Measurements from ENCODE around the gene MLLT6.

MLLT6 gene

DNA sequence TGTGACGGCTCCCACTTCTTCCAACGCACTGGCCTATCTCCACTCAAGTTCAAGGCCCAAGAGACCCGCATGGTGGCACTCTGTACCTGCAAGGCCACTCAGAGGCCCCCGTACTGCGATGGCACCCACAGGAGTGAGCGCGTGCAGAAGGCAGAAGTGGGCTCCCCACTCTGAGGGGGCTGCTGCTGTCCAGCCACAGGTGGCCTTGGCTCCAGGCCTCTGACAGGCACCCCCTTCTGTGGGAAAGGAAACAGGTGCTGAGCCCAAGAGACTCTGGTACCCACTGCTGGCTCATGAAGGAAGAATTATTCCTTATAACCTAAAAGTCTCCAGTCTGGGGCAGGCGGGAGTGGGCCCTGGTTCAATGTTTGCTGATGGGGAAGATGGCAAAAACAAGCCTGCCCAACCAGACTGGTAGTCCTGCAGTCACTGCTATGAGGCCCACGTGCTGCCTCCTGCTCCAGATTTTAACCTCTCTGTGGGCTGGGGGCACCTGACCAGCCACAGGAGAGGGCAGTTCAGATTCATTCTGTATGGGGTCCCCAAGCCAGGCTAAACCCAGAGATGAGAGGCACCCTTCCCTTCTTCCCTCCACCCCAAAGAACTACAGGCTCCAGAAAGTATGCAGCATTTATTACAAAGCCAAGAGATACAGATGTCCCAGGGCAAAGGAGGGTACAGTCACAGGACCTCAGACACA, 28.4 kb downstream of the MLLT6 start:
- Histone ChIP-seq H3K27ac (ENCODE audit: insufficient read depth in 1 of 2, low read depth in 1 of 2, low read length in 2 of 2, poor library complexity in 1 of 2, severe bottlenecking in 2 of 2) (no peak overlapping the region), H3K27me3 (replicated peaks in 2 of 5; ENCODE audit: control insufficient read depth in 4 of 5, insufficient read depth in 5 of 5, low read length in 4 of 5) (peaks cover 0 to 5% (median 0%) of the 10 kb centered on the region in 5 experiments), H3K4me1 (ENCODE audit: control extremely low read depth in 1 of 4, control insufficient read depth in 4 of 4, insufficient read depth in 4 of 4, low read length in 3 of 4) (peaks cover 6 to 41% (median 36%) of the 10 kb centered on the region in 4 experiments), H3K4me3 (ENCODE audit: control insufficient read depth in 1 of 7, extremely low read depth in 1 of 7, insufficient read depth in 4 of 7, low read depth in 2 of 7, low read length in 6 of 7) (no peak overlapping the region), H3K36me3 (ENCODE audit: control insufficient read depth in 4 of 4, insufficient read depth in 4 of 4, low read length in 3 of 4) (peaks cover 0 to 6% (median 3%) of the 10 kb centered on the region in 4 experiments), H3K9me3 (ENCODE audit: control extremely low read depth in 1 of 5, control insufficient read depth in 4 of 5, insufficient read depth in 2 of 5, low read depth in 1 of 5, low read length in 4 of 5) (no peaks in the 10 kb centered on the region)
- DNase-seq = no peak
- 96% methylated on average over 9 of the region's 9 CpGs for WGBS (ENCODE audit: insufficient coverage)
- ChIA-PET CTCF (interaction anchor here (1.0 to 5.4 kb wide), 4 partner anchors 13 to 62 kb away, joined by 3 to 80 read pairs (median 12); partner anchors contain the start of gene EPOP), POLR2A (no interaction called here)

DNA sequence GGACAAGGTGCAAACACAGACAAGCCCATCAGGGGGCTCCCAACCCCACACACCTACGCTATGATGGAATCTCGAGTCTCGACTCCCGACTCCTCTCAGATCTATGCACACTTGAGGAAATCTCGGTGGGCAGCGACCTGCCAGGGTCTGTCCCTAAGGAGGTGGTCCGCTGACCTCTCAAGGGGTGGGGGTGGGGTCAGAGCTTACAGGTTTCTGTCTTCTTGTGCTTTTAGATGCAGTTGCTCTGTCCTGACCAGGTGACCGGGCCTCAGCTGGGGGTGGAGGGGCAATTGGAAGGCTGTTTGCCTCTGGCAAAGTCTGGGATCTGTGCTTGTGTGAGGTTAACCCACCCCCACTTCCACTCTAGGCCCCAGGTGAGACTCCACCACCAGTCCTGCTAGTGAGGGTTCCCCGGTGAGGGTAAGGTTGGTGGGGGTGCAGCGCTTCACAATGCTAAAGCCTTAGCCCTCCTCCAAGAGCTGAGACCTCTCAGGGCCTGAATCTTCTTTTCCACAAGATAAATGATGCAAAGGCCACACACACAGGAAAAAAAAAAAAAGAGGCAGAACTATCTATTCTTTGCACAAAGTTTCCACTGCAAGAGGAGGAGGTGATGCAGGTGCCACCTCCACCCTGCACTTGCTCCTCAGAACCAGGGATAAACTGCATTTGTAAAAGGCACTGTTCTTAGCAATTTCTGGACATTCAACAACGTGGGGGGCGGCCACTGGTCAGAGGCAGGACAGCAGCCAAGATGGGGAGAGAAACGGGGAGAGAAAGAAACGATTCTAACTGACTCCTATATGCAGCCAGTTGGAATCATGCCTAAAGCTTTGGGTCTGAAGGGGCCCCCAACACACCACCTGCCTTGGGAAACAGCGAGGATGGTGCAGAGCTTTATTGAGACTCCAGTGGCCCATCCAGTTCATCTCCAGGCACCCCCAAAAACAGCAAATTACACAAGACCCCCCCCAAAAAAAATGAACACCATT, 29.2 kb downstream of the MLLT6 start:
- ChIA-PET POLR2A (no interaction called here), CTCF (interaction anchor here (0.6 to 5.4 kb wide), 15 partner anchors 12 to 238 kb away, joined by 3 to 80 read pairs (median 4); partner anchors contain the start of gene EPOP)
- Histone ChIP-seq H3K4me1 (ENCODE audit: control extremely low read depth in 1 of 4, control insufficient read depth in 4 of 4, insufficient read depth in 4 of 4, low read length in 3 of 4) (peaks cover 3 to 33% (median 27%) of the 10 kb centered on the region in 4 experiments), H3K4me3 (ENCODE audit: control insufficient read depth in 1 of 7, extremely low read depth in 1 of 7, insufficient read depth in 4 of 7, low read depth in 2 of 7, low read length in 6 of 7) (no peak overlapping the region), H3K36me3 (ENCODE audit: control insufficient read depth in 4 of 4, insufficient read depth in 4 of 4, low read length in 3 of 4) (peaks cover 0 to 6% (median 3%) of the 10 kb centered on the region in 4 experiments), H3K9me3 (ENCODE audit: control extremely low read depth in 1 of 5, control insufficient read depth in 4 of 5, insufficient read depth in 2 of 5, low read depth in 1 of 5, low read length in 4 of 5) (no peaks in the 10 kb centered on the region), H3K27ac (ENCODE audit: insufficient read depth in 1 of 2, low read depth in 1 of 2, low read length in 2 of 2, poor library complexity in 1 of 2, severe bottlenecking in 2 of 2) (no peak overlapping the region), H3K27me3 (replicated peaks in 2 of 5; ENCODE audit: control insufficient read depth in 4 of 5, insufficient read depth in 5 of 5, low read length in 4 of 5) (peaks cover 0 to 10% (median 0%) of the 10 kb centered on the region in 5 experiments)
- DNase-seq = peak in 2 of 3 donors; percentile 46 to 49
- WGBS (ENCODE audit: insufficient coverage) = 95% methylated on average over 10 of the region's 15 CpGs

DNA sequence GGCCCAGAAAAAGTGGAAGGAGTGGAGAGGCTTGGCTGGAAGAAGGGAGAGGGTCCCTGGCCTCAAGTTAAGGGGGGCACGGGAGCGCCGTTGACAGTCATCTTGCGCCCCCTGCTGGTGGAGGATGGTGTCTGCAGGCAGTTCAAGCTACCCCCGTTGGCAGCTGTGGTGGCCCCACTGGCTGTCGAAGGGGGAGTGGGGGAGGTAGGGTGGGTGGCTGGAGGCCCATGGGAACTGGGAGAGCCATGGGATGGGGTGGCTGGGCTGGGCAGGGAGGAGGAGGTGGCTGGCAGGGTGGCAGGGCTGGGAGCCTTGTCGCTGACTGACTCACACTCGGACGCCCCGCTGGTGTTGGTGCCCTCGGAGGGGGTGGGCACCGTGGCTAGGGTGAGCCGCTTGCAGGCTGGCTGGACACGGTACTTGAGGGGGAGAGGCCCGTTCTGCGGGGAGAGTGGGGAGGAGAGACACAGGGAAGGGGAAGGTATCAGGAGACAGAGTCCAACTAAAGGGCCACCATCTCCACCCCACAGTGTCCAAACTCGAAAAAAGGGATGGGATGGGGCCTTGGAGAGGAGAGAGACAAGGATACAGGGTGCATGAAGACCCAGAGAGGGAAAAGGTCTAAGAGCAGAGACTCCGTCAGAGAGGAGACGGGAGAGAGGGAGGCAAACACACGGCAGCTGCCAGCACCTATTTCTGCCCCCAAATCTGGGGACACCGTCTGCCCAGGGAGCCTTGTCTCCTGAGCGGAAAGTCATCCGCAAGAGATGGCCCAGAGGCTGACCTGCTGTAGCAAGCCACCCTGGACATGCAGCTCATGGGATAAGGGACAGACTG, 30.3 kb downstream of the MLLT6 start:
- CTCF ChIA-PET = interaction anchor here (0.6 to 5.4 kb wide), 15 partner anchors 11 to 1712 kb away, joined by 3 to 80 read pairs (median 4); partner anchors contain the start of genes EPOP and PSMB3
- WGBS (ENCODE audit: insufficient coverage) = 61% methylated on average over 11 of the region's 23 CpGs
- H3K27me3 ChIP-seq (replicated peaks in 2 of 5; ENCODE audit: control insufficient read depth in 4 of 5, insufficient read depth in 5 of 5, low read length in 4 of 5) = peaks cover 0 to 10% (median 0%) of the 10 kb centered on the region in 5 experiments
- no peaks in the 10 kb centered on the region for H3K9me3 ChIP-seq (ENCODE audit: control extremely low read depth in 1 of 5, control insufficient read depth in 4 of 5, insufficient read depth in 2 of 5, low read depth in 1 of 5, low read length in 4 of 5)
- H3K4me1 ChIP-seq (ENCODE audit: control extremely low read depth in 1 of 4, control insufficient read depth in 4 of 4, insufficient read depth in 4 of 4, low read length in 3 of 4) = peaks cover 3 to 25% (median 20%) of the 10 kb centered on the region in 4 experiments
- no peak overlapping the region for H3K27ac ChIP-seq (ENCODE audit: insufficient read depth in 1 of 2, low read depth in 1 of 2, low read length in 2 of 2, poor library complexity in 1 of 2, severe bottlenecking in 2 of 2)
- POLR2A ChIA-PET = no interaction called here
- H3K36me3 ChIP-seq (ENCODE audit: control insufficient read depth in 4 of 4, insufficient read depth in 4 of 4, low read length in 3 of 4) = peaks cover 0 to 6% (median 3%) of the 10 kb centered on the region in 4 experiments
- H3K4me3 ChIP-seq (ENCODE audit: control insufficient read depth in 1 of 7, extremely low read depth in 1 of 7, insufficient read depth in 4 of 7, low read depth in 2 of 7, low read length in 6 of 7) = no peak overlapping the region
- peak; percentile 48 to 66 (median 66) for DNase-seq

DNA sequence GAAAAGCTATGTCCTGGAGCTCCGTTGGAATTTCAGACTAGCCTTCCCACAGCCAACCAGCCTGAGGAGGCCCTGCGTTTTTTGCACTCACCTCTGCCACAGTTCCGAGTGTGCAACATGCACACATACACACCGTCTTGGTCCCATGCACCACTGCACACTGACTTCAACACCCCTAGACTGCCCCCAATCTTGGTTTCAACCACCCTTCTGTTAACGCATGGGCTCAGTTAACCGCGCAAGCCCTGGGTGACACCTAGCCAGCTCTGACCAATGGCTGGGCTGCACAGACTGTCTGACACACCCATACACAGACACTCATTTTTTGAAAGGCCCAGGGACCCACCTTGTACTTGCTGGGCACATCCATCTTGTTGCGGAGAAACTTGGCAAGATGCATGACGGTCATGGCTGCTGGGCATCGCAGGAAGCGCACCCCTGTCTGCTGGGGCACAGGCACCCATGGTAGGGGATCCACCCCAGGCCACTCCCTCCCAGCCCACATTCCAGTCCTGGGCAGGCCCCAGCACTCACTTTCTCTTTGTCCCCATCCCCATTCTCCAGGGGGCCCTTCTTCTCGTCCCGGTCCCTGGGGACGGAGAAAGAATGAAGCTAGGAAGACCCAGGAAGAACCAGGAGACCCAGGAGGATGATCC, 33.1 kb downstream of the MLLT6 start:
- DNase-seq = no peak
- peaks cover 0 to 5% (median 2%) of the 10 kb centered on the region in 4 experiments for H3K36me3 ChIP-seq (ENCODE audit: control insufficient read depth in 4 of 4, insufficient read depth in 4 of 4, low read length in 3 of 4)
- peaks cover 0 to 9% (median 2%) of the 10 kb centered on the region in 4 experiments for H3K4me1 ChIP-seq (ENCODE audit: control extremely low read depth in 1 of 4, control insufficient read depth in 4 of 4, insufficient read depth in 4 of 4, low read length in 3 of 4)
- no peak overlapping the region for H3K27ac ChIP-seq (ENCODE audit: insufficient read depth in 1 of 2, low read depth in 1 of 2, low read length in 2 of 2, poor library complexity in 1 of 2, severe bottlenecking in 2 of 2)
- no peaks in the 10 kb centered on the region for H3K9me3 ChIP-seq (ENCODE audit: control extremely low read depth in 1 of 5, control insufficient read depth in 4 of 5, insufficient read depth in 2 of 5, low read depth in 1 of 5, low read length in 4 of 5)
- over 99% methylated on average over 11 of the region's 14 CpGs for WGBS (ENCODE audit: insufficient coverage)
- no peak overlapping the region for H3K4me3 ChIP-seq (ENCODE audit: control insufficient read depth in 1 of 7, extremely low read depth in 1 of 7, insufficient read depth in 4 of 7, low read depth in 2 of 7, low read length in 6 of 7)
- peaks cover 0 to 13% (median 7%) of the 10 kb centered on the region in 5 experiments for H3K27me3 ChIP-seq (replicated peaks in 2 of 5; ENCODE audit: control insufficient read depth in 4 of 5, insufficient read depth in 5 of 5, low read length in 4 of 5)
- CTCF ChIA-PET = interaction anchor here (0.6 to 5.4 kb wide), 2 partner anchors 57 to 61 kb away, joined by 3 to 80 read pairs; partner anchors contain the start of gene EPOP
- POLR2A ChIA-PET = interaction anchor here (0.6 kb wide), 1 partner anchor 61 kb away, joined by 3 read pairs; no protein-coding TSS in a partner anchor

DNA sequence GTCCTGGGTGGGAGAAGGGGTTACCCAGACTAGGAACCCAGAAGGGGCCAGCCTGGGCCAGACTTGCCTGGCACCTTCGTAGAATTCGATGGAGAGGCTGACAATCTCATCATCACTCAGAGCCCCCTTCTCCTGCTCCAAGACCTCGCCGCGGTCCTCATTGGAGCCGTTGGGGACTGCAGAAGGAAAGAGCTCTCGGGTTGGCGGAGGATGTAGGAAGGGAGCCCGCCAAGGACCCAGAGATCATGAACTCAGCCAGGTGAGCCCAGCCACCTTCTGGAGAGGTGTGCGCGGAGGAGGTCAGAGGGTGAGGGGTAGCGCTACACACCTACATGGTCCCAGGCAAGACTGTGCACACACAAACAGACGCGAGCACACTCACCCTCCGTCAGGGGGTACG, 33.6 kb downstream of the MLLT6 start:
- H3K36me3 ChIP-seq (ENCODE audit: control insufficient read depth in 4 of 4, insufficient read depth in 4 of 4, low read length in 3 of 4) = no peaks in the 10 kb centered on the region
- CTCF ChIA-PET = interaction anchor here (5.4 kb wide), 1 partner anchor 61 kb away, joined by 80 read pairs; the partner anchor contains the start of gene EPOP

DNA sequence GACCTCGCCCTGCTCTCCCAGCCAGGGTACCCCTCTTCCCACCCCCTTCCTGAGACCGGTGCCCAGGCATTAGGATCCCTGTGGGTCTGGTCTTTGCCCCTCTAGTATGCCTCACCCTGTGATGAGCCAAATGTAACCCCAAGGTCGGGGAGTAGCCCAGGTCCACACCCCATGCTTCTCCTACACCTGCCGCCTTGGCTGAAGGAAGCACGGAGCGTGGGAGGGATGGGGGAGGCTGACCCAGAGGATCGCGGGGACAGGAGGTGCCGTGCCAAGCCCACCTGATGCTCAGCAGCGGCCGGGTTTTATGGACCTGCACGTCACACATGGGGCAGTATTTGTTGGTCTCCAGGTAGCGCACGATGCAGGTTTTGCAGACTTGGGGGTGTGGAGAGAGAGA, 34.2 kb downstream of the MLLT6 start:
- H3K4me3 ChIP-seq (ENCODE audit: control insufficient read depth in 1 of 7, extremely low read depth in 1 of 7, insufficient read depth in 4 of 7, low read depth in 2 of 7, low read length in 6 of 7) = no peak overlapping the region
- CTCF ChIA-PET = interaction anchor here (1.0 kb wide), 1 partner anchor 63 kb away, joined by 3 read pairs; no protein-coding TSS in a partner anchor
- WGBS (ENCODE audit: insufficient coverage) = 94% methylated on average over 14 of the region's 14 CpGs

More for the DNA sequence above, 33.6 kb downstream of the MLLT6 start:
- Histone ChIP-seq H3K4me1 (ENCODE audit: control extremely low read depth in 1 of 4, control insufficient read depth in 4 of 4, insufficient read depth in 4 of 4, low read length in 3 of 4) (peaks cover 0 to 9% (median 2%) of the 10 kb centered on the region in 4 experiments), H3K4me3 (ENCODE audit: control insufficient read depth in 1 of 7, extremely low read depth in 1 of 7, insufficient read depth in 4 of 7, low read depth in 2 of 7, low read length in 6 of 7) (no peak overlapping the region), H3K9me3 (ENCODE audit: control extremely low read depth in 1 of 5, control insufficient read depth in 4 of 5, insufficient read depth in 2 of 5, low read depth in 1 of 5, low read length in 4 of 5) (no peaks in the 10 kb centered on the region), H3K27me3 (replicated peaks in 2 of 5; ENCODE audit: control insufficient read depth in 4 of 5, insufficient read depth in 5 of 5, low read length in 4 of 5) (peaks cover 0 to 13% (median 7%) of the 10 kb centered on the region in 5 experiments), H3K27ac (ENCODE audit: insufficient read depth in 1 of 2, low read depth in 1 of 2, low read length in 2 of 2, poor library complexity in 1 of 2, severe bottlenecking in 2 of 2) (no peak overlapping the region)
- POLR2A ChIA-PET = interaction anchor here (0.6 kb wide), 1 partner anchor 62 kb away, joined by 3 read pairs; no protein-coding TSS in a partner anchor
- no peak for DNase-seq
- WGBS (ENCODE audit: insufficient coverage) = 97% methylated on average over 16 of the region's 16 CpGs

More for the DNA sequence above, 34.2 kb downstream of the MLLT6 start:
- no peak for DNase-seq
- Histone ChIP-seq H3K9me3 (ENCODE audit: control extremely low read depth in 1 of 5, control insufficient read depth in 4 of 5, insufficient read depth in 2 of 5, low read depth in 1 of 5, low read length in 4 of 5) (no peaks in the 10 kb centered on the region), H3K27me3 (replicated peaks in 2 of 5; ENCODE audit: control insufficient read depth in 4 of 5, insufficient read depth in 5 of 5, low read length in 4 of 5) (peaks cover 0 to 15% (median 7%) of the 10 kb centered on the region in 5 experiments), H3K4me1 (ENCODE audit: control extremely low read depth in 1 of 4, control insufficient read depth in 4 of 4, insufficient read depth in 4 of 4, low read length in 3 of 4) (peaks cover 0 to 9% (median 2%) of the 10 kb centered on the region in 4 experiments), H3K27ac (ENCODE audit: insufficient read depth in 1 of 2, low read depth in 1 of 2, low read length in 2 of 2, poor library complexity in 1 of 2, severe bottlenecking in 2 of 2) (no peak overlapping the region), H3K36me3 (ENCODE audit: control insufficient read depth in 4 of 4, insufficient read depth in 4 of 4, low read length in 3 of 4) (no peaks in the 10 kb centered on the region)
- POLR2A ChIA-PET = no interaction called here
